Measurements from ENCODE around the gene TTC8.

- TF ChIP-seq, protein P1, sequence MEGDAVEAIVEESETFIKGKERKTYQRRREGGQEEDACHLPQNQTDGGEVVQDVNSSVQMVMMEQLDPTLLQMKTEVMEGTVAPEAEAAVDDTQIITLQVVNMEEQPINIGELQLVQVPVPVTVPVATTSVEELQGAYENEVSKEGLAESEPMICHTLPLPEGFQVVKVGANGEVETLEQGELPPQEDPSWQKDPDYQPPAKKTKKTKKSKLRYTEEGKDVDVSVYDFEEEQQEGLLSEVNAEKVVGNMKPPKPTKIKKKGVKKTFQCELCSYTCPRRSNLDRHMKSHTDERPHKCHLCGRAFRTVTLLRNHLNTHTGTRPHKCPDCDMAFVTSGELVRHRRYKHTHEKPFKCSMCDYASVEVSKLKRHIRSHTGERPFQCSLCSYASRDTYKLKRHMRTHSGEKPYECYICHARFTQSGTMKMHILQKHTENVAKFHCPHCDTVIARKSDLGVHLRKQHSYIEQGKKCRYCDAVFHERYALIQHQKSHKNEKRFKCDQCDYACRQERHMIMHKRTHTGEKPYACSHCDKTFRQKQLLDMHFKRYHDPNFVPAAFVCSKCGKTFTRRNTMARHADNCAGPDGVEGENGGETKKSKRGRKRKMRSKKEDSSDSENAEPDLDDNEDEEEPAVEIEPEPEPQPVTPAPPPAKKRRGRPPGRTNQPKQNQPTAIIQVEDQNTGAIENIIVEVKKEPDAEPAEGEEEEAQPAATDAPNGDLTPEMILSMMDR (IDR thresholded peaks at IDR 0.05), result no peak
- TF ChIP-seq POLR2A (IDR thresholded peaks at IDR 0.05), result no peak
- TF ChIP-seq POLR2AphosphoS5 (IDR thresholded peaks at IDR 0.05), result no peak
- no peak for TF ChIP-seq EP300 (IDR thresholded peaks at IDR 0.05; ENCODE audit: low read depth)
These were observed 5.3 kb downstream of the TTC8 start for GRCh38 chr14:88829685-88830302.

Data from transverse colon (tissue), 4 donors.